ENCODE data around the gene BIRC5.

DNA sequence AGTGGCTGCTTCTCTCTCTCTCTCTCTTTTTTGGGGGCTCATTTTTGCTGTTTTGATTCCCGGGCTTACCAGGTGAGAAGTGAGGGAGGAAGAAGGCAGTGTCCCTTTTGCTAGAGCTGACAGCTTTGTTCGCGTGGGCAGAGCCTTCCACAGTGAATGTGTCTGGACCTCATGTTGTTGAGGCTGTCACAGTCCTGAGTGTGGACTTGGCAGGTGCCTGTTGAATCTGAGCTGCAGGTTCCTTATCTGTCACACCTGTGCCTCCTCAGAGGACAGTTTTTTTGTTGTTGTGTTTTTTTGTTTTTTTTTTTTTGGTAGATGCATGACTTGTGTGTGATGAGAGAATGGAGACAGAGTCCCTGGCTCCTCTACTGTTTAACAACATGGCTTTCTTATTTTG lies 9.7 kb downstream of the BIRC5 start:
- TF ChIP-seq CTCF (IDR thresholded peaks at IDR 0.05): no peak
- TF ChIP-seq POLR2AphosphoS5 (IDR thresholded peaks at IDR 0.05): no peak
- no peak for TF ChIP-seq POLR2A (IDR thresholded peaks at IDR 0.05)

All from stomach (tissue), 4 donors.